ENCODE data around the gene MOB2. TPM values are rescaled to one million over a fixed set of nuclear protein-coding genes. Genes with fewer than 3 reads are reported as not detected.

The MOB2 gene
- total and polyA plus RNA-seq, 4 donors = 8.3 to 18.5 (median 14.8) TPM

DNA sequence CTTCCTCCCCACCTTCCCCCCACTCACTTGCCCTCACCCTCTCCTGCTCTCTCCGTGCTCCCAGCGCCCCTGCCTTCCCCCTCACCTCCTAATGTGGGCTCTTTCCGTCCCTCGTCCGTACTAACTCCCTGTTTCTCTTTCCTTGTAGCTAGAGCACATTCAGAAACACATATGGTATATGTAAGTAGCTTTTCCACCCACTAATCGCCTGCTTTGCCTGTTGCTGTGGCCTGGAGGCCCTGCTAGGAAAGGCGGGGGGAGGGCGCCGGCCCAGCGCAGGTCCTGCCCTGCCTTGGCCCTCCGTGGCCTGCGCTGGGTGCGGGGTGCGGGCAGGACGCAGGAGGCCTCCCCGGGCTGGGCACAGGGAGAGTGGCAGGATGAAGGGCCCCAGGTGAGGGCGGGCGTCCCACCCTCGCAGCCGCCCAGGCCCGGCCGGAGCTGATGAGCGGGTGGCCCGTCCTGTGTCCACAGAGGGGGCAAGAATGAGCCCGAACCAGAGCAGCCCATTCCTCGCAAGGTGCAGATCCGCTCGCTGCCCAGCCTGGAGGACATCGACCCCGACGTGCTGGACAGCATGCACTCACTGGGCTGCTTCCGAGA, 41.7 kb downstream of the MOB2 start:
- Histone ChIP-seq H3K36me3 (ENCODE audit: control insufficient read depth in 4 of 4, insufficient read depth in 3 of 4, low read depth in 1 of 4, low read length in 3 of 4) (no peaks in the 10 kb centered on the region), H3K27me3 (ENCODE audit: control insufficient read depth in 4 of 4, insufficient read depth in 4 of 4, low read length in 3 of 4) (no peaks in the 10 kb centered on the region)
- no peak for DNase-seq (ENCODE audit: low spot score)

DNA sequence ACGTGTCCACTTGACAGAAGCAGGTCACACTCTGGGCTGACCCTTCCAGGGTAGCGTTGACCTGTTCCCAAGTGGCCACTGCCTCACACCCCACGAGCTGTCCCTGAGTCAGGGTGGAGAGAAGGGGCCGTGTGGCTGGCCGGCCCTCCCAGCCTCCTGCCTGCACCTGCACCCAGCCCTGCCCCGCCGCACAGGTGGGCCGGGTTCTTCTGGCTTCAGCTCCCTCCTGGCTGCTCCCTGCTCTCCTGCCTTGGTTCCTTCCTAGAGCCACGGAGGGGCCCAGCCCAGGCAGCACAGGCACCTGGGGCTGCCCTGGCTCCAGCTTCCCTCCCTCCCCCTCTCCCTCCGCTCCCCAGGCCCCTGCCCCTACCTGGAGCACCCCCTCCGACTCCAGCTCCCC, 42.3 kb downstream of the MOB2 start:
- no peak overlapping the region for H3K27ac ChIP-seq (ENCODE audit: low read depth in 1 of 2, low read length in 2 of 2)
- H3K36me3 ChIP-seq (ENCODE audit: control insufficient read depth in 4 of 4, insufficient read depth in 3 of 4, low read depth in 1 of 4, low read length in 3 of 4) = no peaks in the 10 kb centered on the region
- no peaks in the 10 kb centered on the region for H3K9me3 ChIP-seq (ENCODE audit: control insufficient read depth in 4 of 4, low read length in 3 of 4)
- no peak for DNase-seq (ENCODE audit: low spot score)
- H3K4me1 ChIP-seq (ENCODE audit: control insufficient read depth in 4 of 4, insufficient read depth in 4 of 4, low read length in 3 of 4) = no peaks in the 10 kb centered on the region
- no peak overlapping the region for H3K4me3 ChIP-seq (ENCODE audit: low read depth in 1 of 3, low read length in 3 of 3)
- no peaks in the 10 kb centered on the region for H3K27me3 ChIP-seq (ENCODE audit: control insufficient read depth in 4 of 4, insufficient read depth in 4 of 4, low read length in 3 of 4)
- WGBS = 62% methylated on average over 11 of the region's 11 CpGs
- TF ChIP-seq, protein P1, sequence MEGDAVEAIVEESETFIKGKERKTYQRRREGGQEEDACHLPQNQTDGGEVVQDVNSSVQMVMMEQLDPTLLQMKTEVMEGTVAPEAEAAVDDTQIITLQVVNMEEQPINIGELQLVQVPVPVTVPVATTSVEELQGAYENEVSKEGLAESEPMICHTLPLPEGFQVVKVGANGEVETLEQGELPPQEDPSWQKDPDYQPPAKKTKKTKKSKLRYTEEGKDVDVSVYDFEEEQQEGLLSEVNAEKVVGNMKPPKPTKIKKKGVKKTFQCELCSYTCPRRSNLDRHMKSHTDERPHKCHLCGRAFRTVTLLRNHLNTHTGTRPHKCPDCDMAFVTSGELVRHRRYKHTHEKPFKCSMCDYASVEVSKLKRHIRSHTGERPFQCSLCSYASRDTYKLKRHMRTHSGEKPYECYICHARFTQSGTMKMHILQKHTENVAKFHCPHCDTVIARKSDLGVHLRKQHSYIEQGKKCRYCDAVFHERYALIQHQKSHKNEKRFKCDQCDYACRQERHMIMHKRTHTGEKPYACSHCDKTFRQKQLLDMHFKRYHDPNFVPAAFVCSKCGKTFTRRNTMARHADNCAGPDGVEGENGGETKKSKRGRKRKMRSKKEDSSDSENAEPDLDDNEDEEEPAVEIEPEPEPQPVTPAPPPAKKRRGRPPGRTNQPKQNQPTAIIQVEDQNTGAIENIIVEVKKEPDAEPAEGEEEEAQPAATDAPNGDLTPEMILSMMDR (IDR thresholded peaks at IDR 0.05; ENCODE audit: low read depth, low read length, missing input control) = no peak
- TF ChIP-seq JUND (IDR thresholded peaks at IDR 0.05) = no peak
- TF ChIP-seq RAD21 (IDR thresholded peaks at IDR 0.05) = no peak
- no peak for TF ChIP-seq FOXA1 (IDR thresholded peaks at IDR 0.05)
- TF ChIP-seq, protein P2, sequence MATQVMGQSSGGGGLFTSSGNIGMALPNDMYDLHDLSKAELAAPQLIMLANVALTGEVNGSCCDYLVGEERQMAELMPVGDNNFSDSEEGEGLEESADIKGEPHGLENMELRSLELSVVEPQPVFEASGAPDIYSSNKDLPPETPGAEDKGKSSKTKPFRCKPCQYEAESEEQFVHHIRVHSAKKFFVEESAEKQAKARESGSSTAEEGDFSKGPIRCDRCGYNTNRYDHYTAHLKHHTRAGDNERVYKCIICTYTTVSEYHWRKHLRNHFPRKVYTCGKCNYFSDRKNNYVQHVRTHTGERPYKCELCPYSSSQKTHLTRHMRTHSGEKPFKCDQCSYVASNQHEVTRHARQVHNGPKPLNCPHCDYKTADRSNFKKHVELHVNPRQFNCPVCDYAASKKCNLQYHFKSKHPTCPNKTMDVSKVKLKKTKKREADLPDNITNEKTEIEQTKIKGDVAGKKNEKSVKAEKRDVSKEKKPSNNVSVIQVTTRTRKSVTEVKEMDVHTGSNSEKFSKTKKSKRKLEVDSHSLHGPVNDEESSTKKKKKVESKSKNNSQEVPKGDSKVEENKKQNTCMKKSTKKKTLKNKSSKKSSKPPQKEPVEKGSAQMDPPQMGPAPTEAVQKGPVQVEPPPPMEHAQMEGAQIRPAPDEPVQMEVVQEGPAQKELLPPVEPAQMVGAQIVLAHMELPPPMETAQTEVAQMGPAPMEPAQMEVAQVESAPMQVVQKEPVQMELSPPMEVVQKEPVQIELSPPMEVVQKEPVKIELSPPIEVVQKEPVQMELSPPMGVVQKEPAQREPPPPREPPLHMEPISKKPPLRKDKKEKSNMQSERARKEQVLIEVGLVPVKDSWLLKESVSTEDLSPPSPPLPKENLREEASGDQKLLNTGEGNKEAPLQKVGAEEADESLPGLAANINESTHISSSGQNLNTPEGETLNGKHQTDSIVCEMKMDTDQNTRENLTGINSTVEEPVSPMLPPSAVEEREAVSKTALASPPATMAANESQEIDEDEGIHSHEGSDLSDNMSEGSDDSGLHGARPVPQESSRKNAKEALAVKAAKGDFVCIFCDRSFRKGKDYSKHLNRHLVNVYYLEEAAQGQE (IDR thresholded peaks at IDR 0.05) = no peak
- TF ChIP-seq HNF4A (conservative IDR thresholded peaks at IDR 0.05) = no peak
- TF ChIP-seq HNF4G (IDR thresholded peaks at IDR 0.05) = no peak
- TF ChIP-seq, protein P3, sequence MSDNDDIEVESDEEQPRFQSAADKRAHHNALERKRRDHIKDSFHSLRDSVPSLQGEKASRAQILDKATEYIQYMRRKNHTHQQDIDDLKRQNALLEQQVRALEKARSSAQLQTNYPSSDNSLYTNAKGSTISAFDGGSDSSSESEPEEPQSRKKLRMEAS (IDR thresholded peaks at IDR 0.05) = no peak
- TF ChIP-seq, protein P4, sequence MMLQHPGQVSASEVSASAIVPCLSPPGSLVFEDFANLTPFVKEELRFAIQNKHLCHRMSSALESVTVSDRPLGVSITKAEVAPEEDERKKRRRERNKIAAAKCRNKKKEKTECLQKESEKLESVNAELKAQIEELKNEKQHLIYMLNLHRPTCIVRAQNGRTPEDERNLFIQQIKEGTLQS (IDR thresholded peaks at IDR 0.05) = no peak
- TF ChIP-seq GABPA (IDR thresholded peaks at IDR 0.05 in 1 of 2, conservative IDR thresholded peaks at IDR 0.05 in 1 of 2) = no peak
- no peak for TF ChIP-seq EGR1 (IDR thresholded peaks at IDR 0.05; ENCODE audit: low read depth in 2 of 2)
- TF ChIP-seq FOXA2 (IDR thresholded peaks at IDR 0.05) = no peak
- no peak for TF ChIP-seq TAF1 (conservative IDR thresholded peaks at IDR 0.05)
- no peak for TF ChIP-seq SP1 (IDR thresholded peaks at IDR 0.05)
- no peak for TF ChIP-seq RXRA (IDR thresholded peaks at IDR 0.05)
- no peak for TF ChIP-seq YY1 (IDR thresholded peaks at IDR 0.05)
- TF ChIP-seq, protein P5, sequence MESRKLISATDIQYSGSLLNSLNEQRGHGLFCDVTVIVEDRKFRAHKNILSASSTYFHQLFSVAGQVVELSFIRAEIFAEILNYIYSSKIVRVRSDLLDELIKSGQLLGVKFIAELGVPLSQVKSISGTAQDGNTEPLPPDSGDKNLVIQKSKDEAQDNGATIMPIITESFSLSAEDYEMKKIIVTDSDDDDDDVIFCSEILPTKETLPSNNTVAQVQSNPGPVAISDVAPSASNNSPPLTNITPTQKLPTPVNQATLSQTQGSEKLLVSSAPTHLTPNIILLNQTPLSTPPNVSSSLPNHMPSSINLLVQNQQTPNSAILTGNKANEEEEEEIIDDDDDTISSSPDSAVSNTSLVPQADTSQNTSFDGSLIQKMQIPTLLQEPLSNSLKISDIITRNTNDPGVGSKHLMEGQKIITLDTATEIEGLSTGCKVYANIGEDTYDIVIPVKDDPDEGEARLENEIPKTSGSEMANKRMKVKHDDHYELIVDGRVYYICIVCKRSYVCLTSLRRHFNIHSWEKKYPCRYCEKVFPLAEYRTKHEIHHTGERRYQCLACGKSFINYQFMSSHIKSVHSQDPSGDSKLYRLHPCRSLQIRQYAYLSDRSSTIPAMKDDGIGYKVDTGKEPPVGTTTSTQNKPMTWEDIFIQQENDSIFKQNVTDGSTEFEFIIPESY (IDR thresholded peaks at IDR 0.05) = no peak
- TF ChIP-seq NR2F2 (IDR thresholded peaks at IDR 0.05) = no peak
- H3K9ac ChIP-seq (ENCODE audit: low read depth in 1 of 2, low read length in 2 of 2) = no peak overlapping the region

More for the DNA sequence above, 41.7 kb downstream of the MOB2 start:
- Histone ChIP-seq H3K4me3 (ENCODE audit: low read depth in 1 of 3, low read length in 3 of 3) (no peak overlapping the region), H3K4me1 (ENCODE audit: control insufficient read depth in 4 of 4, insufficient read depth in 4 of 4, low read length in 3 of 4) (no peaks in the 10 kb centered on the region), H3K9ac (ENCODE audit: low read depth in 1 of 2, low read length in 2 of 2) (no peak overlapping the region), H3K9me3 (ENCODE audit: control insufficient read depth in 4 of 4, low read length in 3 of 4) (no peaks in the 10 kb centered on the region), H3K27ac (ENCODE audit: low read depth in 1 of 2, low read length in 2 of 2) (no peak overlapping the region)
- WGBS = 78% methylated on average over 32 of the region's 32 CpGs
- TF ChIP-seq HNF4A (conservative IDR thresholded peaks at IDR 0.05) = no peak
- no peak for TF ChIP-seq SP1 (IDR thresholded peaks at IDR 0.05)
- no peak for TF ChIP-seq EGR1 (IDR thresholded peaks at IDR 0.05; ENCODE audit: low read depth in 2 of 2)
- TF ChIP-seq, protein P4 (IDR thresholded peaks at IDR 0.05) = no peak
- no peak for TF ChIP-seq YY1 (IDR thresholded peaks at IDR 0.05)
- TF ChIP-seq, protein P3 (IDR thresholded peaks at IDR 0.05) = no peak
- TF ChIP-seq, protein P5 (IDR thresholded peaks at IDR 0.05) = no peak
- TF ChIP-seq JUND (IDR thresholded peaks at IDR 0.05) = no peak
- TF ChIP-seq HNF4G (IDR thresholded peaks at IDR 0.05) = no peak

Measured in liver (tissue), 9 donors.